ENCODE results near the gene RPA1. TPM values are rescaled to one million over a fixed set of nuclear protein-coding genes. Genes with fewer than 3 reads are reported as not detected.
A peak's percentile ranks its signal among the peaks of the same experiment; 100 is the strongest.

The RPA1 gene
- total and polyA plus RNA-seq, 9 donors: 20.7 to 137 (median 112) TPM

- H3K9me3 ChIP-seq: no peaks in the 10 kb centered on the region
- TF ChIP-seq POLR2A (IDR thresholded peaks at IDR 0.05): no peak
- TF ChIP-seq CTCF (IDR thresholded peaks at IDR 0.05): no peak
- TF ChIP-seq EP300 (IDR thresholded peaks at IDR 0.05): no peak
- no peak for DNase-seq
- no peak overlapping the region for H3K27ac ChIP-seq
- H3K36me3 ChIP-seq: no peaks in the 10 kb centered on the region
- no peak overlapping the region for H3K4me3 ChIP-seq
- no peaks in the 10 kb centered on the region for H3K4me1 ChIP-seq (ENCODE audit: insufficient read depth)
- H3K27me3 ChIP-seq: no peaks in the 10 kb centered on the region
- intact Hi-C loops (cut with DNase I): no loop called here
- 59 to 80% (median 66%) methylated on average over 12 of the region's 12 CpGs for WGBS, 3 donors
These were observed 99.2 kb downstream of the RPA1 start for GRCh38 chr17:1928976-1929375.

- no peak for DNase-seq
- Histone ChIP-seq H3K27ac (no peak overlapping the region), H3K4me1 (ENCODE audit: insufficient read depth) (no peaks in the 10 kb centered on the region), H3K36me3 (no peaks in the 10 kb centered on the region), H3K27me3 (no peaks in the 10 kb centered on the region), H3K4me3 (no peak overlapping the region), H3K9me3 (no peaks in the 10 kb centered on the region)
- intact Hi-C loops (cut with DNase I): no loop called here
- TF ChIP-seq POLR2A (IDR thresholded peaks at IDR 0.05) (no peak), CTCF (IDR thresholded peaks at IDR 0.05) (no peak), EP300 (IDR thresholded peaks at IDR 0.05) (no peak)
- 52 to 62% (median 53%) methylated on average over 8 of the region's 8 CpGs for WGBS, 3 donors
These were observed 100.5 kb downstream of the RPA1 start for GRCh38 chr17:1930337-1930645.

GRCh38 chr17:1931844-1932579, 102.2 kb downstream of the RPA1 start:
- peak in 3 of 5 donors; percentile 36 to 59 (median 37) for DNase-seq
- H3K4me1 ChIP-seq (ENCODE audit: insufficient read depth): no peaks in the 10 kb centered on the region
- 22 to 36% (median 26%) methylated on average over 27 of the region's 27 CpGs for WGBS, 3 donors
- intact Hi-C loops (cut with DNase I): no loop called here
- no peaks in the 10 kb centered on the region for H3K27me3 ChIP-seq
- H3K27ac ChIP-seq: no peak overlapping the region
- H3K4me3 ChIP-seq: no peak overlapping the region
- no peaks in the 10 kb centered on the region for H3K36me3 ChIP-seq
- TF ChIP-seq CTCF (IDR thresholded peaks at IDR 0.05) (no peak), POLR2A (IDR thresholded peaks at IDR 0.05) (no peak), EP300 (IDR thresholded peaks at IDR 0.05) (no peak)
- no peaks in the 10 kb centered on the region for H3K9me3 ChIP-seq

GRCh38 chr17:1933875-1934715, 104.3 kb downstream of the RPA1 start:
- no peaks in the 10 kb centered on the region for H3K27me3 ChIP-seq
- 83 to 86% (median 83%) methylated on average over 27 of the region's 27 CpGs for WGBS, 3 donors
- no peaks in the 10 kb centered on the region for H3K36me3 ChIP-seq
- intact Hi-C loops (cut with DNase I): no loop called here
- no peaks in the 10 kb centered on the region for H3K9me3 ChIP-seq
- no peak overlapping the region for H3K4me3 ChIP-seq
- TF ChIP-seq EP300 (IDR thresholded peaks at IDR 0.05): no peak
- TF ChIP-seq CTCF (IDR thresholded peaks at IDR 0.05): no peak
- TF ChIP-seq POLR2A (IDR thresholded peaks at IDR 0.05): no peak
- H3K27ac ChIP-seq: no peak overlapping the region
- DNase-seq: no peak
- H3K4me1 ChIP-seq (ENCODE audit: insufficient read depth): no peaks in the 10 kb centered on the region
